HFF-Myc (cell line): ENCODE results near the gene C6orf136.

Source experiments
- DNase-seq: peaks from one replicate; pipeline ENCODE4 v3.0.0-alpha.2; 2011; ENCODE audit warnings: low read depth; ENCODE audit errors: extremely low read depth
- H3K4me3 ChIP-seq: replicated peaks from 2 replicates; pipeline ENCODE4 v1.5.1; 2011; ENCODE audit warnings: low read depth, mild to moderate bottlenecking, control low read depth, low read length
- CTCF ChIP-seq: IDR thresholded peaks from 2 replicates; pipeline ENCODE4 v1.5.1; 2012; ENCODE audit warnings: mild to moderate bottlenecking, low read depth, low read length, control low read depth; ENCODE audit errors: missing control alignments

The C6orf136 gene

GRCh38 chr6:30687659-30688431 is 40.9 kb downstream of the C6orf136 start:
- H3K4me3 ChIP-seq: peak overlapping the region; percentile 79
- DNase-seq: no peak
- TF ChIP-seq CTCF: peak; percentile 22

- H3K4me3 ChIP-seq: peak overlapping the region; percentile 79
- DNase-seq: no peak
- TF ChIP-seq CTCF: no peak
Measured at GRCh38 chr6:30688569-30688968, 41.6 kb downstream of the C6orf136 start.

- no peak for DNase-seq
- H3K4me3 ChIP-seq: peak overlapping the region; percentile 56
- TF ChIP-seq CTCF: no peak
Measured at GRCh38 chr6:30689022-30689865, 42.3 kb downstream of the C6orf136 start.

GRCh38 chr6:30689985-30690384 is 43.1 kb downstream of the C6orf136 start:
- DNase-seq: no peak
- H3K4me3 ChIP-seq: peak overlapping the region; percentile 56
- no peak for TF ChIP-seq CTCF

GRCh38 chr6:30690403-30691207 is 43.7 kb downstream of the C6orf136 start, which contains the start of gene NRM:
Gene NRM (minus strand): TSS chr6:30690984. CDS start chr6:30690974, 10 bp downstream.
- peak; percentile 72 for DNase-seq
- no peak for TF ChIP-seq CTCF
- peak within 1 kb of the TSS; percentile 56 for H3K4me3 ChIP-seq

GRCh38 chr6:30691208-30691847 is 44.4 kb downstream of the C6orf136 start:
- no peak for TF ChIP-seq CTCF
- H3K4me3 ChIP-seq: peak overlapping the region; percentile 56
- DNase-seq: no peak
